H1 (cell line): ENCODE results near the gene FOXN4. TPM values are rescaled to one million over a fixed set of nuclear protein-coding genes. Genes with fewer than 3 reads are reported as not detected.

Experiments used
- CEBPB ChIP-seq: IDR thresholded peaks from 2 replicates; pipeline ENCODE4 v1.6.1; 2012; ENCODE audit warnings: low read depth, low read length
- EGR1 ChIP-seq: IDR thresholded peaks from 2 replicates; pipeline ENCODE4 v1.6.1; 2011; ENCODE audit warnings: low read depth, low read length, borderline replicate concordance
- SIN3A ChIP-seq, 2 experiments: IDR thresholded peaks in 1 of 2; conservative IDR thresholded peaks in 1 of 2; 2 replicates each; pipeline ENCODE4 v1.6.1; 2011 to 2012; ENCODE audit warnings: low read length in 2 of 2, improper control_type of control experiment in 1 of 2, low read depth in 1 of 2, mild to moderate bottlenecking in 1 of 2
- polyA plus RNA-seq, 7 experiments: library from polyadenylated mRNA; depleted of rRNA in 3 of 7; stranded (reverse) in 5 of 7; unstranded in 2 of 7; fragments of >200 nt in 5 of 7; fragments of 200-250 nt in 2 of 7; gene quantifications; 1 replicate in 5 of 7; 2 replicates in 1 of 7; 4 replicates in 1 of 7; pipeline versions ENCODE4 v1.2.1 to v1.2.3, GENCODE V29; 2011 to 2013; ENCODE audit warnings: missing spikeins in 2 of 7, mixed read lengths in 2 of 7
- total RNA-seq: library from RNA; stranded (reverse); fragmentation: NEBNext Ultra II Directional; extraction: Animal tissue kit (Norgen Biotek cat#: 25700); gene quantifications from 2 replicates; pipeline ENCODE4 v1.2.1, GENCODE V29; 2021
- TF ChIP-seq, protein P1 (sequence below): IDR thresholded peaks from 2 replicates; pipeline ENCODE4 v1.6.1; 2012; ENCODE audit warnings: inconsistent platforms
- TF ChIP-seq, protein P2 (sequence below): IDR thresholded peaks from 2 replicates; pipeline ENCODE4 v1.6.1; 2011; ENCODE audit warnings: low read depth, mild to moderate bottlenecking, low read length; ENCODE audit not compliant: insufficient read depth
- TF ChIP-seq, protein P3 (sequence below): IDR thresholded peaks from 2 replicates; pipeline ENCODE4 v1.6.1; 2012; ENCODE audit warnings: low read length, inconsistent platforms

The FOXN4 gene
- total and polyA plus RNA-seq, 2 of the 8 experiments (the other 6 are each of a cell fraction or from before 2014, with no cell fraction given), result 0.26 to 0.29 TPM

DNA sequence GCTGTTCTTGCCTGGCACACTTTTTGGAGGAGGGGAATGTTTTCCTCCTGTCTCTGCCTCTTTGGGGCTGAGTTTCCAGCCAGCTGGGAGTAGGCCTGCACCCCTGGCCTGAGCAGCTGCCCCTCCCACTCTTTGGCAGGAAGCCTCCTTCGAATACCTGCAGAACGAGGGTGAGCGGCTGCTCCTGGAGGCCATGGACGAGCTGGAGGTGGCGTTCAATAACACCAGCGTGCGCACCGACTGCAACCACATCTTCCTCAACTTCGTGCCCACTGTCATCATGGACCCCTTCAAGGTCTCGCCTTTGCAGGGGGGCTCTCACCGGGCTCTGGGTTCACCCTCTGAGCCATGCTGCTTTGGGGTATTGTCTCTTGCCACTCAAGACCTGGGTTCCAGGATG, 69.4 kb downstream of the FOXN4 start (continued):
- TF ChIP-seq, protein P1, sequence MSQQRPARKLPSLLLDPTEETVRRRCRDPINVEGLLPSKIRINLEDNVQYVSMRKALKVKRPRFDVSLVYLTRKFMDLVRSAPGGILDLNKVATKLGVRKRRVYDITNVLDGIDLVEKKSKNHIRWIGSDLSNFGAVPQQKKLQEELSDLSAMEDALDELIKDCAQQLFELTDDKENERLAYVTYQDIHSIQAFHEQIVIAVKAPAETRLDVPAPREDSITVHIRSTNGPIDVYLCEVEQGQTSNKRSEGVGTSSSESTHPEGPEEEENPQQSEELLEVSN, result no peak
- TF ChIP-seq CEBPB (no peak), EGR1 (no peak), SIN3A (conservative IDR thresholded peaks at IDR 0.05 in 1 of 2, IDR thresholded peaks at IDR 0.05 in 1 of 2; ENCODE audit: low read depth in 1 of 2, low read length in 2 of 2) (no peak)
- TF ChIP-seq, protein P2, sequence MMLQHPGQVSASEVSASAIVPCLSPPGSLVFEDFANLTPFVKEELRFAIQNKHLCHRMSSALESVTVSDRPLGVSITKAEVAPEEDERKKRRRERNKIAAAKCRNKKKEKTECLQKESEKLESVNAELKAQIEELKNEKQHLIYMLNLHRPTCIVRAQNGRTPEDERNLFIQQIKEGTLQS, result no peak
- TF ChIP-seq, protein P3, sequence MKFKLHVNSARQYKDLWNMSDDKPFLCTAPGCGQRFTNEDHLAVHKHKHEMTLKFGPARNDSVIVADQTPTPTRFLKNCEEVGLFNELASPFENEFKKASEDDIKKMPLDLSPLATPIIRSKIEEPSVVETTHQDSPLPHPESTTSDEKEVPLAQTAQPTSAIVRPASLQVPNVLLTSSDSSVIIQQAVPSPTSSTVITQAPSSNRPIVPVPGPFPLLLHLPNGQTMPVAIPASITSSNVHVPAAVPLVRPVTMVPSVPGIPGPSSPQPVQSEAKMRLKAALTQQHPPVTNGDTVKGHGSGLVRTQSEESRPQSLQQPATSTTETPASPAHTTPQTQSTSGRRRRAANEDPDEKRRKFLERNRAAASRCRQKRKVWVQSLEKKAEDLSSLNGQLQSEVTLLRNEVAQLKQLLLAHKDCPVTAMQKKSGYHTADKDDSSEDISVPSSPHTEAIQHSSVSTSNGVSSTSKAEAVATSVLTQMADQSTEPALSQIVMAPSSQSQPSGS, result no peak
